Measurements from ENCODE around the gene C2orf72. TPM values are rescaled to one million over a fixed set of nuclear protein-coding genes. Genes with fewer than 3 reads are reported as not detected.
"Not testable (repeated sequence)": the region's sequence is repeated elsewhere in the genome, so short reads cannot be mapped to it uniquely, and the experiment has no call there.

C2orf72 gene
- 2.6 and 10.8 TPM in 2 replicates for total RNA-seq (2014; rRNA removed; shearing (Covaris generic))

DNA sequence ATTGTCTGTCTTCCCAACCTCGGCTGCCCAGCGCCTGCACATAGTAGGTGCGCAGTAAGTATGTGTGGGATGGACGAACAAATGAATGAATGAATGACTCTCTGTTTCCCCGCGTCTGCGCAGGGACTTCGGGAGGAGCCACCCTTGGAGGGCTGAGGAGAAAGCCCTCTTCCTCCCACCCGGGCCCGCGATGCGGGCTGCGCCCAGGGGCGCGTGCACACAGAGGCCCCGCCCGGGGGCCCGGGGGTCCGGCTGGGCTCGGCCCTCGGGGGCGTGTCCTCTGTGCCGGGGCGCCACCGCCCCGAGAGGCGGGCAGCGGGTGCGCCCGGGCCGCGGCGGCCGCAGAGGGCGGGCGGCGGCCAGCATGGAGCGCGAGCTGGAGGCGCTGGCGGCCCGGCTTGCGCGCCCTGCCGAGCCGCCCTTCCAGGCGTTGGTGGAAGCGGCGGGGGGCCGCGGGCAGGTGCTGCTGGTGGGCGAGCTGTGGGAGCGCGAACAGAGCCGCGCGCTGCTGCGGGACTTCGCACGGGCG, at the start of gene C2orf72:
Gene C2orf72 (plus strand): TSS at position 322 of the 529 bp plus-strand sequence. CDS start 43 bp downstream, at position 365.
- DNase-seq (ENCODE audit: low spot score), result no peak

- no peak for DNase-seq (ENCODE audit: low spot score)
Measured at GRCh38 chr2:230989731-230990130, 47.6 kb upstream of the C2orf72 start.

DNA sequence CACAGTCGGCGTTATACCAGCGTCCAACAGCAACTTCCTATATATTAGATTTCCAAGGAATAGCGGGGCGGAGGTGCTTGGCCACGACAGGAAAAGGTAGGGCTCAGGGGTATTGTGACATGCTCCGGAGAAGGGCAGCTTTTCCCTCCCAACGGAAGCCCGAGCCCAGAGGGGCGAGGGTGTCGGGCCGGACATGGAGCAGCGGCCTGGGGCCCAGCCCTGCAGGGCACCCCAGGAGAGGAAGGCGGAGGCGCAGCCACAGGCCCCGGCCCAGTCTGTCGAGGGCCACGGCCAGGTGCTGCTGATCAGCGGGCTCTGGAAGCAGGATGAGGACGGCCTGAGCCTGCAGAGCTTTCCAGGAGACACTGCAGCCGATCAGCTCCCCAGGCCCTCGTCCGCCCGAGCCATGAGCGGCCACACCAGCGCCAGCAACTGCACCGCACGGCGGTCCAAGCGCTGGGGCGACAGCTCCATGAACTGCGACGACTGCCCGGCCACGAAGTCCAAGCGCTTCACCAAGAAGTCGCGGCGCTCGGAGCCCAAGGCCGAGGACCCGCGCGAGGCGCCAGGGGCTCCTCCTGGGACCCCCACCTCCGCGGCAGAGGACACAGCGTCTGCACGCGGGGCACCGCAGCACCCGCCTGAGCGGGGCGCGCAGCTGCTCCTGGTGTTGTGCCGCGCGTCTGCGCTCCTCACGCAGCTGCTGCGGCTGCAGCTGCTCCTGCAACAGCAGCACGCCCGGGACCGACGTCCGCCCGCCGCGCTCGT, 47.0 kb upstream of the C2orf72 start:
- no peak for DNase-seq (ENCODE audit: low spot score)

- no peak for DNase-seq (ENCODE audit: low spot score)
Measured at GRCh38 chr2:230990899-230991150, 46.5 kb upstream of the C2orf72 start.

DNA sequence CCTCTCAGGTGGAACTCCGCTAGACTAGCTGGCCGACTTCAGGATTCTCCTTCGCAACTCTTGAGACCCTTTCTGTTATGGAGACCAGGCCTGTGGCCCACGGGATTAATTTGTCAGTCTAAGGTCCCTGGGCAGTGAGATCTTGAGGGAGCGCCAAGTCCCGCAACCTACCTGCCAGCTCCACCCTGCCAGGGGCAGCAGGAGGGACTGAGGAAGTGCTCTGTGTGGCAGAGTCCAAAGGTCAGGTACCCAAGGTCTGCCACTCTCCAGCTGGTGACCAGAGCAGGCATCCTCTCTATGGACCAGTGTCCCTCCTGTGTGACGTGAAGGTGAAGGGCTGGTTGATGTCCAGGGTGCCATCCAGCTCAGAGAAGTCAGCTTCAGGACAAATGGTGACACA, 45.7 kb upstream of the C2orf72 start:
- no peak for DNase-seq (ENCODE audit: low spot score)

- no peak for DNase-seq (ENCODE audit: low spot score)
Measured at GRCh38 chr2:230995821-230996220, 41.5 kb upstream of the C2orf72 start, which contains the start of gene SPATA3. Gene SPATA3, plus strand, starts transcription at chr2:230996121. Its CDS starts 113 bp downstream, at chr2:230996234.

GRCh38 chr2:230996661-230997060, 40.7 kb upstream of the C2orf72 start:
- DNase-seq (ENCODE audit: low spot score), result no peak

GRCh38 chr2:230998882-230999281, 38.4 kb upstream of the C2orf72 start:
- DNase-seq (ENCODE audit: low spot score), result no peak

- DNase-seq (ENCODE audit: low spot score), result no peak
Measured at GRCh38 chr2:230999477-230999876, 37.8 kb upstream of the C2orf72 start.

- no peak for DNase-seq (ENCODE audit: low spot score)
Measured at GRCh38 chr2:231000211-231000904, 37.0 kb upstream of the C2orf72 start.

- DNase-seq (ENCODE audit: low spot score), result no peak
Measured at GRCh38 chr2:231001036-231001435, 36.3 kb upstream of the C2orf72 start.

- no peak for DNase-seq (ENCODE audit: low spot score)
Measured at GRCh38 chr2:231001921-231002320, 35.4 kb upstream of the C2orf72 start.

DNA sequence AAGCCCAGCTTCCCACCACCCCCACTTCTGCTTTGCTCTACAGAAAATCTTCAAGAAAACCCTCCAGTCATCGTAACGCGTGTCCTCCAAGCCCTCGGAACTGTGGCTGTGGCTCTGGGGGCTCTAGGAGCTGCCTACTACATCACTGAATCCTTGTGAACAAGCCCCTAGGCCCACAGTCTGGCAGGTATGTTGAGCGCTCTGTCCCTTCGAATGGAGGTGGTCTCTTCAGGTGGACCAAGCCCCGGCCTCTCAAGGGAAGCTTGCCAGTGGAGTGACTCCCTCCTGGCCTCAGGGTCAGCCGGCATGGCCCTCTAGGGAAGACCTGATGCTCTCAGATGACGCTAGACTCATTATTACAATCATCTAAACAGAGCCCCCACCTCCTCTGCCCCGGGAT, 34.7 kb upstream of the C2orf72 start:
- no peak for DNase-seq (ENCODE audit: low spot score)

GRCh38 chr2:231003186-231003585, 34.1 kb upstream of the C2orf72 start:
- DNase-seq (ENCODE audit: low spot score), result no peak

DNA sequence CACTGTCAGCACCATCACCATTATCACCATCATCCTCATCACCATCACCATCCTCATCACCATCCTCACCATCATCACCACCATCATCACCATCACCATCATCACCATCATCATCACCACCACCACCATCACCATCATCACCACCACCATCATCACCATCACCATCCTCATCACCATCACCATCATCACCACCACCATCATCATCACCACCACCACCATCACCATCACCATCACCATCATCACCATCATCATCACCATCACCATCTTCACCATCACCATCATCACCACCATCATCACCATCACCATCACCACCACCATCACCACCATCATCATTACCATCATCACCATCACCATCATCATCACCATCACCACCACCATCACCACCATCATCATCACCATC, 32.4 kb upstream of the C2orf72 start:
- DNase-seq (ENCODE audit: low spot score), result not testable (repeated sequence)

GRCh38 chr2:231007286-231008098, 29.8 kb upstream of the C2orf72 start:
- no peak for DNase-seq (ENCODE audit: low spot score)

- no peak for DNase-seq (ENCODE audit: low spot score)
Measured at GRCh38 chr2:231008131-231008530, 29.2 kb upstream of the C2orf72 start.

GRCh38 chr2:231009236-231009919, 27.9 kb upstream of the C2orf72 start:
- DNase-seq (ENCODE audit: low spot score), result no peak

GRCh38 chr2:231010201-231010730, 27.1 kb upstream of the C2orf72 start:
- DNase-seq (ENCODE audit: low spot score), result no peak

- no peak for DNase-seq (ENCODE audit: low spot score)
Measured at GRCh38 chr2:231011526-231011925, 25.8 kb upstream of the C2orf72 start.

- no peak for DNase-seq (ENCODE audit: low spot score)
Measured at GRCh38 chr2:231012463-231012862, 24.9 kb upstream of the C2orf72 start.

Data from A172 (cell line).